ENCODE measurements around the gene MACROD2.

Gene MACROD2

GRCh38 chr20:16035576-16035975, 2040.3 kb downstream of the MACROD2 start:
- DNase-seq (ENCODE audit: extremely low spot score) = no peak
- TF ChIP-seq CTCF (IDR thresholded peaks at IDR 0.05; ENCODE audit: control extremely low read depth, extremely low read depth, low read depth, missing control alignments) = no peak
- POLR2A ChIA-PET = no interaction called here
- CTCF ChIA-PET = interaction anchor here (1.1 kb wide), 1 partner anchor 8 kb away, joined by 3 read pairs; no protein-coding TSS in a partner anchor

GRCh38 chr20:16036331-16036730, 2041.0 kb downstream of the MACROD2 start:
- ChIA-PET CTCF (interaction anchor here (1.1 to 1.9 kb wide), 2 partner anchors 9 to 11 kb away, joined by 3 to 6 read pairs; no protein-coding TSS in a partner anchor), POLR2A (no interaction called here)
- DNase-seq (ENCODE audit: extremely low spot score) = no peak
- no peak for TF ChIP-seq CTCF (IDR thresholded peaks at IDR 0.05; ENCODE audit: control extremely low read depth, extremely low read depth, low read depth, missing control alignments)

- DNase-seq (ENCODE audit: extremely low spot score) = no peak
- CTCF ChIA-PET = no interaction called here
- POLR2A ChIA-PET = no interaction called here
These were observed 2045.4 kb downstream of the MACROD2 start for GRCh38 chr20:16040742-16041141.

GRCh38 chr20:16042731-16043130, 2047.4 kb downstream of the MACROD2 start:
- no peak for TF ChIP-seq CTCF (IDR thresholded peaks at IDR 0.05; ENCODE audit: control extremely low read depth, extremely low read depth, low read depth, missing control alignments)
- DNase-seq (ENCODE audit: extremely low spot score) = no peak
- CTCF ChIA-PET = no interaction called here
- POLR2A ChIA-PET = no interaction called here

More at GRCh38 chr20:16040742-16041141, 2045.4 kb downstream of the MACROD2 start:
- TF ChIP-seq CTCF (IDR thresholded peaks at IDR 0.05; ENCODE audit: control extremely low read depth, extremely low read depth, low read depth, missing control alignments) = no peak

- POLR2A ChIA-PET = no interaction called here
- TF ChIP-seq CTCF (IDR thresholded peaks at IDR 0.05; ENCODE audit: control extremely low read depth, extremely low read depth, low read depth, missing control alignments) = no peak
- DNase-seq (ENCODE audit: extremely low spot score) = no peak
- CTCF ChIA-PET = no interaction called here
These were observed 2048.6 kb downstream of the MACROD2 start for GRCh38 chr20:16043931-16044330.

GRCh38 chr20:16048876-16049275, 2053.6 kb downstream of the MACROD2 start:
- DNase-seq (ENCODE audit: extremely low spot score) = no peak
- no peak for TF ChIP-seq CTCF (IDR thresholded peaks at IDR 0.05; ENCODE audit: control extremely low read depth, extremely low read depth, low read depth, missing control alignments)
- CTCF ChIA-PET = no interaction called here
- POLR2A ChIA-PET = no interaction called here
